Left renal pelvis (tissue), 4 donors: ENCODE data around the gene THY1. TPM values are rescaled to one million over a fixed set of nuclear protein-coding genes. Genes with fewer than 3 reads are reported as not detected.
"Not testable (repeated sequence)": the region's sequence is repeated elsewhere in the genome, so short reads cannot be mapped to it uniquely, and the experiment has no call there.

Source experiments
- DNase-seq, 4 donors: peaks; one replicate each; pipeline ENCODE4 v3.0.0-alpha.2; 2013; ENCODE audit warnings: low read depth in 4 of 4, low spot score in 3 of 4
- polyA plus RNA-seq, 4 donors: library from polyadenylated mRNA; unstranded; fragments of 120-200 nt; gene quantifications; one replicate each; pipeline ENCODE4 v1.2.1, GENCODE V29; 2013; ENCODE audit not compliant: insufficient read length in 4 of 4

Gene THY1
- polyA plus RNA-seq, 4 donors: 79.8 to 137 (median 91.0) TPM

DNA sequence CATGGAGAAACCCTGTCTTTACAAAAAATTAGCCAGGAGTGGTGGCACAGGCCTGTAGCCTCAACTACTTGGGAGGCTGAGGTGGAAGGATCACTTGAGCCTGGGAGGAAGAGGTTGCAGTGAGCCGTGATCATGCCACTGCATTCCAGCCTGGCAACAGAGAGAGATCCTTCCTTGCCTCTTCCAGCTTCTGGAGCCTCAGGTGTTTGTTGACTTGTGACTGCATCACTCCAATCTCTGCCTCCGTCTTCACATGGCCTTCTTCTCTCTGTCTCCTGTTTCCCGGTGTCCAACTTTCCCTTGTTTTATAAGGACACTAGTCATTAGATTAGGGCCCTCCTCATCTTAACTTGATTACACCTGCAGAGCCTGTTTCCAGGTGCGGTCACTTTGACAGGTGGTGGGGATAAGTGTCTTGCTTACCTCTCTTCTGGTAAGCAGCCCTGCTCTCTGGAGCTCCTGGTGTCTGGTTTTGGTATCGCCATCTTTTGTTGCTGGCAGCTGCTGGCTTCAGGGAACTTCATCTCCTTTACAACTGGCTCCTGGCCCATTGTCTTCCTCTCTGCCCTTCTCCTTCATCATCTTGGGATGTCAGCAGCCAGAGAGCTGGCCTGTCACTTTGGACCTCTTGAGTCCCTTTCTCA, 33.2 kb downstream of the THY1 start:
- no peak for DNase-seq

DNA sequence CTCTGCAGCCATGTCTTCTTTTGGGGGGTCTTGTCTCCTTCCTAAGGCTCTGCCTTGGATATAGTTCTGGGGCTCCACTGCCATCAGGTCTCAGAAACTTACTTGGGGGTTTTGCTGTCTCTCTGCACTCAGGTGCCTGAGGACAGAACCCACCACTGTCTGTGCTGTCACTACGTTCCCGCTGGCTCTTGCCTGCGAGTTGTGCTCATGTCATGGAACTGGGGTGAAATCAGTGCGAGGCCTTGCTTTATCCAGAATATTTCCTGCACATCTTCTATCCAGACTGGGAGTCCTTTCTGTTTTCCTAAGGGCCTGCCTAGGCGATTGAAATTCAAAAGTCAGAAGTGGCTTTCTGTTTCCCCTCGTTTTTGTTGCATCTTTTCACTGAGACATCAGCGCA, 34.9 kb downstream of the THY1 start:
- DNase-seq: no peak

DNA sequence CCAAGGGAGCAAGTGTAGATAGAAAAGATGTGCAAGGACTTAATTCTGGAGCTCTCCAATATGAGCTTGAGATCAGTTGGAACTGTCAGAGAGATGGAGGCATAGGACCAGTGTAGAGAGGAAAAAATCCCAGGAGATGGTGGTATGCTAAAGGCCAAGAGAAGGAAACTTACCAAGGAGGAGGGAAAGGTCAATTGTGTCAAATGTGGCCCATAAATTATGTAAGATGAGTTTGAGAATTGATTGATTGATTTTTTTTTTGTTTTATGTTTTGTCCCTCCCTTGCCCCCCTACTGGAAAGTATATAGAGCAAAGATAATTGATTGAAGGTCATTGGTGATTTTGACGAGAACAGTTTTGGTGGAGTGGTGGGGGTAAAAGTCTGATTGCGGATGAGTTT, 38.6 kb downstream of the THY1 start:
- DNase-seq: no peak

- DNase-seq: not testable (repeated sequence)
Measured at GRCh38 chr11:119382513-119382912, 40.5 kb downstream of the THY1 start.

DNA sequence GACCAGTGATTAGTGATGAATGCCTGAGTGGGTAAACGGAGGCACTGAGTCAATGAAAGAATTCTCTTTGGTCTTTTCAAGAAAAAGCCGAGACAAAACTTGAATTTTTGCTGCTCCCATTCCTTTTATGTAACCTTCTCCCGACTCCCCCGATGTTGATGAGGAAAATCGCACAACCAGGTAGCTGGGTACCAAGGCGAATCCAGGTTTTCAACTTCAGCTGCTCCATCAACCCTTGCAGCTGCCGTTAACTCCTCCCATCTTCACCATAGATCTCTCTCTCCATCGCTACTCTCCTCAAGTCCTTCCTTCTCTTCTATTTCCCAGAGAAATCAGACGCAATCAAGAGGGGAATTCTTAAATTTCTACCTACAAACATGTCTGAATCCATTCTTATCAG, 40.9 kb downstream of the THY1 start:
- no peak for DNase-seq

- peak; percentile 84 to 91 (median 91) for DNase-seq
Measured at GRCh38 chr11:119381181-119381988, 41.6 kb downstream of the THY1 start, which contains the start of gene USP2. Gene USP2 (minus strand): TSS chr11:119381690. CDS start chr11:119373480, 8,210 bp downstream.

DNA sequence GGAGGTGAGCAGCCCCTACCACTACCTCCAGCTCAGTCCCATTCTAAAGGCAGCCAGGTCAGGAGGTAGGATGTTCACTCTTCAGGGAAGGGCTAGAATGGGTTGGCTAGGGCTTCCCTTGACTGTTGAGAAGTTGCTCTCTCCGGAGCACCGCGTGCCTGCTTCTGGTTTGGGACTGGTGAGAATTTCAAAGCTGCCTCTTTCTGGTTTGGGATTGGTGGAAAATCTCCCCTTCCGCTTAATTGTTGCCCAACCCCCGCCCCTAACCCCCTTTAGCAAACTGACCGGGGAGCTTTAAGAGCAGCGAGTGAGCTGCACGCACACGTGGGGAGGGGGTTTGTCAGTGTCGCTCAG, 42.2 kb downstream of the THY1 start:
- DNase-seq: no peak

DNA sequence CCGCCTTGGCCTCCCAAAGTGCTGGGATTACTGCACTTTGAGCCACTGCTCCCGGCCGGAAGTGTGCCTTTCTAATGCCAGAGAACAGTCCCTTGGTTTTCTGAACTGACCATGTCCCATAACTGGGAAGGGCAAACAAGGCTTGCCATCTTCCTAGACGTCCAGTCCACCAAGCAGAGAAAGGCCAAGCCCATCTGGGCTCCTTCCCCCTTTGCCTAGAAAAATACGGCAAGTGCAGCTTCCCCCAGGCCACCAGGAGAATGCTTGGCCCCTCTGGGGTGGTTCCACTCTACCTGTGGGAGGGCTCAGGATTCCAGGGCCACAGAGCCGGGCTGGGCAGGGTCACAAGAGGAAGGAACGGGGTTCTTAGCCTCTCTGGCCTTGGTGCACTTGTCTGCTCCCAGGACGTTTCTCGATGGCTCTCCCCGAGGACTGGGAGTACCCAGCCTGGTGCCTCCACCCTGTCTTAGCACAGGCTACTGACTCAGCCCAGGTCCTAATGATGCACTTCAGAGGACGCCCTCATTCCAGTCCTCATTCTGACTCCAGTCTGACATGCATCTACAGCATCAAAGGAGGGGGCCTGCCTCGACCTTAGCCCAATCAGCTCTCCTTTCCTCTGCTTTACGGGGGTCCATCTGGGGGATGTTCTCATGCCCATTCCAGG, 42.7 kb downstream of the THY1 start:
- DNase-seq: no peak

DNA sequence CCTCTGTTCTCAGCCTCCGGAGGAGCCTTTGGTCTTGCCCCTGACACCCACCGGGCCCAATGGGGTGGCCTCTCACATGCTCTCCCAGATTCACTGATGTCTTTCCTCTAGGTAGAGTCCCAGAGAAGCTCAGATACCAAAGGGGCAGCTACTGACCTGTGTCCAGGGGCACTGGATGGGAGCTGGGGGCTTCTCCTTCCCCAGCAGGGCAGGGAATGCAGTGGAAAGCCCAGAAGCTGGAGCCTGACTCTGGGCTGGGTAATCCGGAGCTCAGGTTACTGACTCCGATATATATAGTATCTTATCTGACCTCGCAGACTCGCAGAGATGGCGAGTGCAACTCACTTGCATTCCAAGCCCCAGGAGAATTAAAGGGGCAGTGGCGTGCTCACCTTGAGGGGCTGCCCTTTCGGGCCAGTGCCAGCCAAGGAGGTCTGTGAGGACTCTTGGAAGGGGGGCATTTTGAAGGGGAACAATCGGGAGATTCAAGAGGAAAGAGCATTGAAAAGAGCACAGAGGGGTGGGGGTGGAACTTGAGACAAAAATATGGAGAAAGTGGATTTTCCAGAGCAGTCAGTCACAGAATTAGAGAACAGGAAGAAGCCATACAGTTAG, 44.0 kb downstream of the THY1 start:
- DNase-seq: no peak

DNA sequence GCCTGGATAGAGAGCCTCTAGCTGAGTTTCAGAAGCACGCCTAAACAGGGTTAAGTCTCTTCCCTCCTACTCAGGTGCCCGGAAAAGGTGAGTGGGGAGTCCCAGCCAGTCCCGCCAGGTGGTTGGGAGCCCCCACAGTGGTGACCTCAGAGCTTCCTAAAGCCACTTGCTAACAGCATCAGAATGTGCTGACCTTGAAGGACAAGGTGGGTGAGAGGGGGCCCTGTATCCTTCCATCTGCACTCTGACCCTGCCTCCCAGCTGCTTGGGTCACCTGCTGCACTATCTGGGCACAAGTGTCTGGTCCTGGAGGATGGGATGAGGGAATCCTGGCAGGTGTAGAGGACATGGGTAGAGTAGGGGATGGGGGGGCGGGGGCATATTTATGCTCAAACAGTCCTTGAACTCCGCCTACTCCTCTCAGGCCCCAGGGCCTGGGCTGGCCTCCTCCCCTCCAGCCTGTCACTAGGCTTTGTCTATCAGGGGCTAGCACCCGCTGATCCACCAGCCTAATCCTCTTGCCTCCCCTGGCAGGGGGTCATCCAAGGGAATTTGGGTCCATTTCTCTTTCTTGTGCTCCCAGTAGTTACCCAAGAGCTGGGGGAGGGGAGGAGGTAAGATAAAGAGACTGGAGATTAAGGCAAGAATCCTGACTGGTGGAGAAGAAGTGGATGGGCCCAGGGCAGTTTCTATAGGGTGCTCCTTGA, 44.9 kb downstream of the THY1 start:
- no peak for DNase-seq

DNA sequence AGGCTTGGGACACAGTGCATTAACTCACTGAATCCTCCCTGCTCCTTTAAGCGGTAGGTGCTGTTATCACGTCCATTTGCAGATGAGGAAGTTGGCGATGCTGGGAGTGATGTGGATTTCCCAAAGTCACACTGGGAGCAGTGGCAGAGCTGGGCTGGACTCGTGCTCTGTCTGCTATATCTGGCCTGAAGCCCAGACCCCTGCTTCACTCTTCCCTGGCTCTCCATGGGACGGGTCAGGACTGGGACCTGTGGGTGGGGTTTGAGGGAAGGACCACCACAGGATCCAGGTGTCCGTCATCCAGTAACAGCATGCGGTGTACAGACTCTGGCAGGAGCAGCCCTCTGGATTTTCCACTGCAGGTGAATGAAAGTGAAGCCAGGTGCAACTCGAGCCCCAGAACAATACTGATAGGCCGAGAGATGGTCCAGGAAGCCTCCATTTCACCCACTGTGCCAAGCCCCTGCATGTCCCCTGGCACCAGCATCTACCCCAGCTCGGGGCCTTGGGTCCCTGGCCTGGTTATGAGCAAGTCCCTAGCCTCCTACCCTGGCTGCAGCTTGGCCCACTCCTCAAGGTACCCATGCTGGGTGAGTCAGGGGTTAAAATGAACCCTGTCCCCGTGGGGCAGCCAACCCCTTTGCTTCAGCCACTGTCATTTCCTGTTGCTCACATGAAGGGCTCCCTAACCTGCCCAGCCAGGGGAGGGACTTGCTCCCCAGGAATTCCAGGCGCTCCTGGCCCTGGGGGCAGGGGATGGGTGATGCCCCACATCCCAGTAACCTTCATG, 45.7 kb downstream of the THY1 start:
- DNase-seq: no peak

DNA sequence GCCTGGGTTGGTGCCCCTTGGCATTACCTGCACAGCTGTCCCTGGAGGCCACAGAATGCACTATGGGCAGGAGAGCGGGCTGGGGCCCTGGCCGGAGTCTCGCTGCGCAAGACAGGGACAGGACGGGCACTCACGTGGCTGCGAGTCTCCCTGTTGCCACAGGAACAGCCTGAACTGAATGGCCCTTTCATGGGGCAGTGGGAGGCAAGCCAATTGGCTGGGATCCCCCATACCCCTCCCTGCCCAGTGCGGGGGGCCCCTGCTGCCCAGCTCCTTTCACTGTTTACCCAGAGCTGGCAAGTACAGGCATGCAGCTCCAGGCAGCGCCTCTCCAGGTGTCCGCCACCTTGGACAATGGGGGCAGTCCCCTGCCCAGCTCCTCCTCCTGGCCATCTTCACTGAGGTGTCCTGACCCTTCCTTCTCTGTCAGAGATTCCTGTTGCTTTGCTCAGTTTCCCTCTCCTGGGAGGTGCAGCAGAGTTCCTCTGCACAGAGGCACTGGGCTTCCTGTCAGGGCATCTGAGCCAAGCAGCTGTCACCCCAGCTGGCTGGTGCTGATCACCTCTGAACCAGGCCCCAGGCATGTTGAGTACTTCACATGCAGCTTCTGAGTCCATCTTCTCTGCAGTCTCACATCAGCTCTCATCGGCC, 46.6 kb downstream of the THY1 start:
- no peak for DNase-seq

GRCh38 chr11:119375337-119376196, 47.4 kb downstream of the THY1 start:
- no peak for DNase-seq

- DNase-seq: no peak
Measured at GRCh38 chr11:119374632-119375336, 48.2 kb downstream of the THY1 start.

DNA sequence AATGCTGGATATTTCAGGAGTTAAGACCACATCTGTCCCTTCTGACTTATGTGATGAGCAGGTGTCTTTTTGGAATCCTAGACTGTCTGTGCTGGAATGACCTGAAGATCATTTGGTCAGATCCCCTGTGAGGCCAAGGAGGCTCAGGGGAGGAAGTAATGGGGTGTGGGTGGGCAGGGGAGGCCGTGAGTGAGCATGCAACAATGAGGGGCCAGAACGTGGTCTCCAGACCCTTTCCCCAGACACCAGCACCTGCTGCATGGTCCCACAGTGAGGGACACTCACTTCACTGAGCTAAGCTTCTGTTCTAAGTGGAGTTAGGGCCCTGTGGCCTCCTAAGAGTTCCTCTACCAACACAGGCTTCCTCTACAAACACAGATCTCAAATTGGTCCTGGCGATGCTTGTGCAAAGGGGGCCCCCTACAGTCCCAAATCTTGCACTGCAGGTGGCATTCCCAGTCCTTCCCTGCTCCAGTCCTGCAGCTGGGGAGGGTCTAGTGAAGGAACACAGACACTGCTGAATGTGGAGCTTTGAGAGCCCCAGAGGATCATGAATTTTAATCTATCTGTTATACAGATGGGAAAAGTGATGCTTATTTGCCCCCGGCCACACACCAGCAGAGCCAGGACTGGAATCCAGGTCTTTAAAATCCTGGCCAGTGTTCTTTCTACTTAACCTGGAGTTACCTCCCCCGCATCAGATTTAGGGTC, 48.9 kb downstream of the THY1 start:
- peak in 1 of 4 donors; percentile 73 for DNase-seq

GRCh38 chr11:119373059-119373920, 49.7 kb downstream of the THY1 start:
- DNase-seq: no peak
